GM18498 (cell line): ENCODE results near the gene SEC31A.

Source experiments
- ATAC-seq: cut with Tn5 transposase; IDR thresholded peaks from one replicate; pipeline ENCODE4 v1.9.1; 2021; ENCODE audit warnings: mild to moderate bottlenecking, moderate library complexity; ENCODE audit not compliant: unreplicated experiment

Gene SEC31A

DNA sequence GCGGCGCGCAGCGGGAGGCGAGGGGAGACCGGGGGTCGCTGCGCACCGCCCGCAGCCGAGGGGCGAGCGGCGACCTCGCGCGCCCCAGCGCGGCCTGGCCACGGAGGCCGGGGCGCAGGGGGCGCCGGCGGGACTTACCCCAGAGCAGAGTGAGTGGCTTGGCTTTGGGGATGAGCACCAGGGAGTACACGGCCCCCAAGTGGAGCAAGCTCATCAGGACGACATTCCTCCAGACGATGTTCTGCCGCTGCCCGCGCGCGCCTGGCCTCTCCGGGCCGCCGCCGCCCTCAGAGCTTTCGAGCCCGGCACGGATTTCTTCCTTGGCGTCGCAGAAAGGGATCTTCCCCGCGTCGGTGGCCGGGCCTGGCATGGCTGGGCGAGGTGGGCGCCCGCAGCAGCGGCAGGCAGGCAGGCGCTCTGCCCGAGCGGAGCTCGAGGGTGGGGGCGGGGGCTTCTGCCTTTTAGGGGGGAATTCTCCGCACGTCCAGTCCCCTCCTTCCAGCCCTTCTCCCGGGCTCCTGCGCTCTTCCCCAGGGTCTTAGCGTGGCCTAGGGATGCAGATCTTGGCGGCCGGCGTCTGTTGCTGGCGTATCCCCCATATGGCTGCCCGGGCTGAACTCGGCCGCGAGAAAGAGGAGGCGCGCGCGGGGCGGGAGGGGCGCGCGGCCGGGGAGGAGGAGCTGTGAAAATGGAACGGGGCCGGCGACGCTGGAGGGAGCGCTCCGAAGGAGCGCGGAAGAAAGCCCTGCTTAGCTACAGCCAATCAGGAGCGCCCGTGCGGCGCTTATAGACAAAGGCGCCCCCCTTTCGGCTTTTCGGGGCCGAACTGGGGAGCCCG lies 92.6 kb downstream of the SEC31A start, which contains the start of gene SCD5:
TSS of gene SCD5 (minus strand) at position 629 of the 838 bp plus-strand sequence. CDS start at position 370, 259 bp downstream.
- ATAC-seq, result peak; percentile 90

DNA sequence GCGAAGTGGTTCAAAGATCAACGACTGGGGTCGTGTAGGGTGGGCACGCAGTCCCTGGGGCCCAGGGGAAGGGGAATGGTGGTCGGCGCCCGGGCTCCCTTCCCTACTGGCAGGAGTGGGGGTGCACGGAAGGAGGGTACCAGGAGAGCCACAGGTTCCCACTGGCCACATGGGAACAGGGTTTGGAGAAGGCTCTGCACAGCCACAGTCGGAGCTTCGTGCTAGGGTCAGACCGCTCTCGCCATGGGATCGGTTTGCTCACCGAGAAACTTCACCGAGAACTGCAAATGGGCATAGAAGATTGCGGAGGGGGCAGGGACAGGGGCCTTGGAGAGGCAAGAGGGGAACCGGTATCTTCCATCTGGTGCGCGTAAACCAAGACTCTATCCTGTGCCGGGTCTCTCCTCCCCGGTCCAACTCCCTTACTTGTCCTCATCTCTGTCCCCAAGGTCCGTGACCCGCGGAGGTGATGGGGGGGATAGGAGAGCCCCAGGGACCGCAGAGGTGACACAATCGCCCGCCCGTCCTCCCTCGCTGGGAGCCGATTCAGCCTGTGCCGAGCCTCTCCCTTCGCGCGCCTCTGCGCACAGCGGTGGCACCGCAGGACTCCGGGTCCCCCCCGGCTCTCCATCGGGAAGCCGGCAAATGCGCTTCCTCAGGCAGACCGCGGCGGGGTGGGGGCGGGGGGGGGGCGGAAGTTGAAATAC lies 93.4 kb downstream of the SEC31A start:
- ATAC-seq, result no peak

DNA sequence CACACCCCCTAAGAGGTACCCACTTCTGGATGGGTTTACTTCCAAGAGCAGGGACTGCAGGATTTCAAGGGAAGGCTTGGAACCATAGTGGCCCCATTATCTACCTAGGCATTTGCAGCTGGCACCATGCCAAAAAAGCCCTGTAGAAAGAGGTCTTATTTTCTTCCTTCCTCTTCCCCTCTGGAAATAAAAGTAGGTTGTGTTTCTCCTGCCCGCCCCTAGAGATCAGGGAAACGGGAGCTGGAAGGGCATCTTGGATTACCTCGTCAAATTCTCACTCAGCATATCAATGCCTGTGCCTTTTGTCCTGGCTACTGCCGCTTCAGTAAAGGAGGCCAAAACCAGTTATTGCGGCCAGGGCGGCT lies 93.9 kb downstream of the SEC31A start:
- ATAC-seq, result no peak

- ATAC-seq, result no peak
These were observed 97.9 kb downstream of the SEC31A start for GRCh38 chr4:82792912-82793649.

DNA sequence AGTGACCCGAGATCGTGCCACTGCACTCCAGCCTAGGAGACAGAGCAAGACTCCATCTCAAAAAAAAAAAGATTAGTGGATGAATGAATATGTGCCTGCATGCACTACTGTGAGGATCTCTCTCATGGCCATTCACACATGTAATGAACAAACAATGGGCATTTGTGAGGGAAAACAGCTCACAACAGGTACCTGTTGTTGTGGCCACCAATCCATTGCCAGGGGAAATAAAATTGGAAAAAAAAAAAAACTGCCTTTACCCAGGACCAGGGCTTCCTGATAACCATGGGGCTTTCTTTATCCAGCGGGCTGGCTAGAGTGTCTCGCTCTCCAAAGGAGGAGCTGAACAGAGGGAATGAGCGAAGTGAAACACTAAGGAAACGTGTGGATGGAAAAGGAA lies 99.8 kb downstream of the SEC31A start:
- no peak for ATAC-seq

DNA sequence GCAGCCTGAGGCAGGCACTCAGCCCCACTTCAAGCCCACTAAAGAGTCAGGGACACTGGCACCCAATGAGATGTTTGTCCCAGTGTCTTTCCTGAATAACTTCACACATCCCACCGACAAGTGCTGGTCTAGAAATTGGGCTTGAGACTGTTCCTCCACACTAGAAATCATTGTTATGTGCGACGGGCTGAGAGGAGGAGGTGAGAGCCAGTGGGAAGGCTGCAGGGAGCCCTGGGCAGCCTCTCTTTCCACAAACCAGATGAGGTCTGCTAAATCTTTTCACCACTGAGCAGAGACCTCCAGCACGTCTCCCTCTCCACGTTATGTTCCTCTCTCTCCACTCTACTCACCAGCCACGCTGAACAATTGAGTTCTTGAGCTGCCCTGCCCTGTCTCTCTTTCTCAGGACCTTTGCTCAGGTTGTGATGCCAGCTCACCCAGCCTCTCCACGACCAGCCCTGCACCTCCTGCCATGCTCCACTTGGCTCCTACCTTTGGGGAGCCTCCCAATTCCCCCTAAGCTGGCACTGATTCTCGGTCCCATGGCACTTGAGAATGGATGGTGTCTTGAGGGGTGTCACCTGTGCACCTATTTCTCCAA lies 100.8 kb downstream of the SEC31A start:
- ATAC-seq, result no peak

- ATAC-seq, result no peak
These were observed 101.8 kb downstream of the SEC31A start for GRCh38 chr4:82789025-82789776.

GRCh38 chr4:82787342-82787741 lies 103.6 kb downstream of the SEC31A start:
- no peak for ATAC-seq

- ATAC-seq, result no peak
These were observed 104.1 kb downstream of the SEC31A start for GRCh38 chr4:82786828-82787227.

GRCh38 chr4:82785611-82786400 lies 105.1 kb downstream of the SEC31A start:
- ATAC-seq, result no peak

GRCh38 chr4:82784681-82785610 lies 106.0 kb downstream of the SEC31A start:
- ATAC-seq, result no peak

GRCh38 chr4:82782626-82783345 lies 108.2 kb downstream of the SEC31A start:
- no peak for ATAC-seq

DNA sequence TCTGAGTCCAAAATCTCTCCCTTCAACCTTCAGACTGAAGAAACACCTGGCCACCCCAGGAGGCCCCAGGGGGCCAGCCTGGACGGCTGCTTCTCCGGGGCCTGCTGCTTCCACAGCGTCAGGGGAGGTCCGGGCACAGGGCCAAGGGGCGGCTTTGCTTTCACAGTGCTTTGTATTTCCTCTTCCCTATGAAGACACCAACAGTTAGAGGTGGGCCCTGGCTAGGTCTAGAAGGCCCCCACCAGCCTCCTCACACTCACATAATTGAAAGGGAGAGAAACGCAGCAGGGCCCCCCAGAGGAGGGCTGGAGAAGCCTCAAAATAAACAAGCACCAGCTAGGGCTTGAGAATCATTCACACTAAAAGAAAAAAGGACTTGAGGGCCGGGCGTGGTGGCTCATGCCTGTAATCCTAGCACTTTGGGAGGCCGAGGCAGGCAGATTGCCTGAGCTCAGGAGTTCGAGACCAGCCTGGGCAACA lies 110.2 kb downstream of the SEC31A start:
- ATAC-seq, result peak; percentile 81

DNA sequence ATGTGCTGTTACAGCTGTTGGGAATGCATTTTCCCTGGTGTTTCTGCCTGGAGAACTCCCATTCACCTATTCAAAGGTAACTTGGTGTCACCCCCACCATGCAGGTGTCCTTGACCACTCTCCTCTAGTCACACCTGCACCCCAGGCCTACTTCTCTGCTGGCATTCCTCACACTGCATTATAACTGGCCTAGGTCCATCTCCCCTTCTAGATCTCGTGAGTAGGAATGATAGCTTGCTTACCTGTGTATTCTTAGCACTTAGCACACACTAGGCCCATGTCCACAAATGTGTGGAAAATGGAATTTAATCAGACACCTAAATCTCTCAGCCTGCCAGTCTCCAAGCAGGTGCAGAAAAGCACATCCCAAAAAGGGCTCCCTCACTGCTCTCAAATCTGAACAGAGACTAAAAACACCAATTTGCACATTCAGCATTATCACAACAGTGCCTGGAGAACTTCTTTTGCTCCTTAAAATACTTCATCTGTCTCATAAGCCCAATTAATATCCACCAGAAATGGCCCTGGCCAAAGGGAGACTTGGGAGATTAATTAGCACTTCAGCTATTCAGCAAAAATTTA lies 110.7 kb downstream of the SEC31A start:
- no peak for ATAC-seq

- ATAC-seq, result no peak
These were observed 111.9 kb downstream of the SEC31A start for GRCh38 chr4:82779032-82779431.

GRCh38 chr4:82777857-82778525 lies 113.0 kb downstream of the SEC31A start:
- no peak for ATAC-seq
